OCI-M2 (cell line): Measurements from ENCODE around the gene NPDC1.
"Not testable (repeated sequence)": the region's sequence is repeated elsewhere in the genome, so short reads cannot be mapped to it uniquely, and the experiment has no call there.

Source experiments
- DNase-seq: peaks from one replicate; lab custom pipeline; 2025; ENCODE audit not compliant: unreplicated experiment; lab: John Stamatoyannopoulos, UW

NPDC1 gene

GRCh38 chr9:137041124-137041523 is 4.9 kb downstream of the NPDC1 start:
- DNase-seq, result no peak

- DNase-seq, result no peak
Measured at GRCh38 chr9:137040568-137040967, 5.4 kb downstream of the NPDC1 start.

- no peak for DNase-seq
Measured at GRCh38 chr9:137039611-137040366, 6.2 kb downstream of the NPDC1 start.

GRCh38 chr9:137038916-137039315 is 7.1 kb downstream of the NPDC1 start:
- no peak for DNase-seq

- no peak for DNase-seq
Measured at GRCh38 chr9:137037483-137037882, 8.5 kb downstream of the NPDC1 start.

- no peak for DNase-seq
Measured at GRCh38 chr9:137037035-137037434, 8.9 kb downstream of the NPDC1 start.

- DNase-seq, result no peak
Measured at GRCh38 chr9:137035937-137036336, 10.0 kb downstream of the NPDC1 start.

GRCh38 chr9:137035507-137035834 is 10.5 kb downstream of the NPDC1 start:
- no peak for DNase-seq

- DNase-seq, result peak; percentile 22
Measured at GRCh38 chr9:137034709-137035506, 11.1 kb downstream of the NPDC1 start.

- no peak for DNase-seq
Measured at GRCh38 chr9:137034039-137034708, 11.8 kb downstream of the NPDC1 start.

- not testable (repeated sequence) for DNase-seq
Measured at GRCh38 chr9:137033481-137033880, 12.5 kb downstream of the NPDC1 start.

GRCh38 chr9:137032858-137033257 is 13.1 kb downstream of the NPDC1 start:
- no peak for DNase-seq

- DNase-seq, result no peak
Measured at GRCh38 chr9:137031904-137032640, 13.9 kb downstream of the NPDC1 start, which contains the start of gene FUT7. Gene FUT7 (minus strand): TSS chr9:137032088. CDS start chr9:137031991, 97 bp downstream.

- no peak for DNase-seq
Measured at GRCh38 chr9:137030538-137031527, 15.1 kb downstream of the NPDC1 start.

GRCh38 chr9:137030006-137030405 is 16.0 kb downstream of the NPDC1 start:
- no peak for DNase-seq

GRCh38 chr9:137029058-137029936 is 16.7 kb downstream of the NPDC1 start:
- peak; percentile 13 for DNase-seq

- no peak for DNase-seq
Measured at GRCh38 chr9:137028263-137029057, 17.5 kb downstream of the NPDC1 start.
